Loucy (cell line): Measurements from ENCODE around the gene GBX2.

ENCODE experiments used
- H2AFZ ChIP-seq: fragments of 200-600 bp; sonication (generic); 2 replicates; pipeline ENCODE4 v1.6.0; 2016; ENCODE audit warnings: antibody characterized with exemption, mild to moderate bottlenecking, low read length, moderate library complexity
- H3F3A ChIP-seq: fragments of 200-600 bp; 2 replicates; pipeline ENCODE4 v1.6.0; 2016; ENCODE audit warnings: antibody characterized with exemption, low read depth, mild to moderate bottlenecking
- H3K27me3 ChIP-seq: fragments of 200-600 bp; sonication (generic); 2 replicates; pipeline ENCODE4 v1.6.1; 2014; ENCODE audit warnings: low read length, mild to moderate bottlenecking; ENCODE audit not compliant: insufficient read depth, poor library complexity, severe bottlenecking
- H3K36me3 ChIP-seq: fragments of 200-600 bp; sonication (generic); 2 replicates; pipeline ENCODE4 v1.6.1; 2016; ENCODE audit warnings: low read length; ENCODE audit not compliant: insufficient read depth
- H3K4me1 ChIP-seq: fragments of 200-600 bp; sonication (generic); 2 replicates; pipeline ENCODE4 v1.5.1; 2014; ENCODE audit warnings: low read length, mild to moderate bottlenecking; ENCODE audit not compliant: insufficient read depth, poor library complexity, severe bottlenecking
- H3K4me2 ChIP-seq: fragments of 200-600 bp; sonication (generic); 2 replicates; pipeline ENCODE4 v1.6.0; 2014; ENCODE audit warnings: antibody characterized with exemption, low read length, low read depth, mild to moderate bottlenecking; ENCODE audit not compliant: poor library complexity, severe bottlenecking
- H3K4me3 ChIP-seq: fragments of 200-600 bp; sonication (generic); 2 replicates; pipeline ENCODE4 v1.5.1; 2014; ENCODE audit warnings: low read length, mild to moderate bottlenecking, mixed read lengths; ENCODE audit not compliant: poor library complexity, severe bottlenecking
- H3K79me2 ChIP-seq: fragments of 200-600 bp; sonication (generic); 2 replicates; pipeline ENCODE4 v1.6.1; 2014; ENCODE audit warnings: low read length; ENCODE audit not compliant: insufficient read depth
- H3K9ac ChIP-seq: fragments of 200-600 bp; sonication (generic); 2 replicates; pipeline ENCODE4 v1.6.0; 2014; ENCODE audit warnings: mild to moderate bottlenecking, low read depth, low read length, moderate library complexity; ENCODE audit not compliant: poor library complexity, severe bottlenecking
- H3K9me2 ChIP-seq: fragments of 200-600 bp; sonication (generic); replicated peaks from 2 replicates; pipeline ENCODE4 v1.6.1; 2016; ENCODE audit warnings: low read depth, low read length, mixed read lengths
- H3K9me3 ChIP-seq: fragments of 200-600 bp; sonication (generic); 2 replicates; pipeline ENCODE4 v1.6.1; 2014; ENCODE audit warnings: mild to moderate bottlenecking, antibody characterized with exemption, low read length, low read depth; ENCODE audit not compliant: insufficient read depth
- H4K20me1 ChIP-seq: fragments of 200-600 bp; sonication (generic); 2 replicates; pipeline ENCODE4 v1.6.0; 2014; ENCODE audit warnings: antibody characterized with exemption, low read length, mild to moderate bottlenecking; ENCODE audit not compliant: insufficient read depth, poor library complexity, severe bottlenecking
- CTCF ChIP-seq: fragments of 200-600 bp; sonication (generic); conservative IDR thresholded peaks from 2 replicates; pipeline ENCODE4 v1.5.1; 2014; ENCODE audit warnings: mild to moderate bottlenecking, antibody characterized with exemption, low read length
- EZH2phosphoT487 ChIP-seq: fragments of 200-600 bp; IDR thresholded peaks from 2 replicates; pipeline ENCODE4 v1.6.1; 2018; ENCODE audit warnings: antibody characterized with exemption, mild to moderate bottlenecking, moderate library complexity, borderline replicate concordance

Gene GBX2

GRCh38 chr2:236163471-236164200, 4.5 kb downstream of the GBX2 start:
- no peak for TF ChIP-seq EZH2phosphoT487
- no peak for TF ChIP-seq CTCF
- H3K9me2 ChIP-seq: no peaks in the 10 kb centered on the region
- no peaks in the 10 kb centered on the region for H3K27me3 ChIP-seq
- H3K9ac ChIP-seq: no peak overlapping the region
- no peak overlapping the region for H3K4me2 ChIP-seq
- H2AFZ ChIP-seq: no peak overlapping the region
- no peaks in the 10 kb centered on the region for H3K36me3 ChIP-seq
- no peak overlapping the region for H3K4me3 ChIP-seq
- H4K20me1 ChIP-seq: no peaks in the 10 kb centered on the region
- H3K79me2 ChIP-seq: no peaks in the 10 kb centered on the region
- no peaks in the 10 kb centered on the region for H3K9me3 ChIP-seq
- no peaks in the 10 kb centered on the region for H3K4me1 ChIP-seq
- H3F3A ChIP-seq: no peaks in the 10 kb centered on the region

- Histone ChIP-seq H3K36me3 (no peaks in the 10 kb centered on the region), H3K9ac (no peak overlapping the region), H3K79me2 (no peaks in the 10 kb centered on the region), H3K4me3 (no peak overlapping the region), H2AFZ (no peak overlapping the region), H3K27me3 (no peaks in the 10 kb centered on the region), H3K9me2 (no peaks in the 10 kb centered on the region), H4K20me1 (no peaks in the 10 kb centered on the region), H3K4me2 (no peak overlapping the region), H3K9me3 (no peaks in the 10 kb centered on the region), H3F3A (no peaks in the 10 kb centered on the region), H3K4me1 (no peaks in the 10 kb centered on the region)
- TF ChIP-seq CTCF (no peak), EZH2phosphoT487 (no peak)
Observed at GRCh38 chr2:236162882-236163470, 5.2 kb downstream of the GBX2 start.

- H3K4me3 ChIP-seq: no peak overlapping the region
- TF ChIP-seq CTCF: no peak
- TF ChIP-seq EZH2phosphoT487: no peak
- no peaks in the 10 kb centered on the region for H3K27me3 ChIP-seq
- H3K4me1 ChIP-seq: no peaks in the 10 kb centered on the region
- H3K9ac ChIP-seq: no peak overlapping the region
- H3F3A ChIP-seq: no peaks in the 10 kb centered on the region
- H3K79me2 ChIP-seq: no peaks in the 10 kb centered on the region
- H3K36me3 ChIP-seq: no peaks in the 10 kb centered on the region
- H3K4me2 ChIP-seq: no peak overlapping the region
- H3K9me2 ChIP-seq: no peaks in the 10 kb centered on the region
- no peaks in the 10 kb centered on the region for H4K20me1 ChIP-seq
- no peaks in the 10 kb centered on the region for H3K9me3 ChIP-seq
- no peak overlapping the region for H2AFZ ChIP-seq
Observed at GRCh38 chr2:236162031-236162845, 5.9 kb downstream of the GBX2 start.
